ENCODE measurements around the gene SRGAP2.
"Not testable (repeated sequence)": the region's sequence is repeated elsewhere in the genome, so short reads cannot be mapped to it uniquely, and the experiment has no call there.

GRCh38 chr1:206205569-206205968 lies 2.2 kb downstream of the SRGAP2 start:
- not testable (repeated sequence) for TF ChIP-seq SUZ12 (IDR thresholded peaks at IDR 0.05); BHLHE40 (IDR thresholded peaks at IDR 0.05; ENCODE audit: borderline replicate concordance); CTBP1 (IDR thresholded peaks at IDR 0.05; ENCODE audit: borderline replicate concordance); PKNOX1 (IDR thresholded peaks at IDR 0.05); HDGF (IDR thresholded peaks at IDR 0.05; ENCODE audit: borderline replicate concordance); FOXA1 (IDR thresholded peaks at IDR 0.05)

All from HEK293T (cell line).